ENCODE results near the gene FZR1. TPM values are rescaled to one million over a fixed set of nuclear protein-coding genes. Genes with fewer than 3 reads are reported as not detected.

The FZR1 gene
- total and polyA plus RNA-seq, 2 experiments from 2014 or later: 16.1 to 39.2 TPM

DNA sequence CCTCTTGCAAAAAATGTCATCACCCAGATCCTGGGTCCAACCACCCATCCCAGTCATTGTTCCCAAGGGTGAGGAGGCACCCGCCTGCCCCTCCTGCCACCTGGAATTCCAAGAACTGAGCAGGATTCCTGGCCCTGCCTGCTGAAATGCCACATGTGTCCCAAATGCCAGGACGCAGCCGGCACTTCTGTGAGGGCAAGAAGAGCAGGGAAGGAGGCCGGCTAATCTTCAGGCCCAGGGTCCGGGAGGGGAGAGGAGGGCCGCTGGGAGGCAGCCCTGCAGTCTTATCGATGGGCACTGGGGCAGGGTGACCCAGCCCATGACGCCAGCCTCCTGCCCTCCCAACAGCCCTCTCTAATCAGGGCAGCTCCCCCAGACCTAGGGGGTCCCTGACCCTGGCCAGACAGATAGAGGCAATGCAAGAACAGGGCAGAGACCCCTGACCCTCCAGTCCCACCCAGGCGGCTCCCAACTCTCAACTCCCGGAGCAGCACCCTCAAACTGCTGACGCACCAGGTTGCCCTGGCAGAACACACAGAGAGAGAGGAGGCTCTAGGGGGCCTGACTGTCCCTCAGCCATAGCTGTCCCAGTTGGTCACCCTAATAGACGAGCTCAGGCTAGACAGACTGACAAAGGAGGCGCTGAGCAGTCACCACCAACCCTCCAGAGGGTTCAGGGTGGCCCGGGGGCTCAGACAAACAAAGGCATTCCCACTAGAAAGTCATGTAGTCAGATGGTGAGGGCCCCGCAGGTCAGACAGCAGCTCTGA, 49.7 kb downstream of the FZR1 start (continued):
- TF ChIP-seq, protein P1, sequence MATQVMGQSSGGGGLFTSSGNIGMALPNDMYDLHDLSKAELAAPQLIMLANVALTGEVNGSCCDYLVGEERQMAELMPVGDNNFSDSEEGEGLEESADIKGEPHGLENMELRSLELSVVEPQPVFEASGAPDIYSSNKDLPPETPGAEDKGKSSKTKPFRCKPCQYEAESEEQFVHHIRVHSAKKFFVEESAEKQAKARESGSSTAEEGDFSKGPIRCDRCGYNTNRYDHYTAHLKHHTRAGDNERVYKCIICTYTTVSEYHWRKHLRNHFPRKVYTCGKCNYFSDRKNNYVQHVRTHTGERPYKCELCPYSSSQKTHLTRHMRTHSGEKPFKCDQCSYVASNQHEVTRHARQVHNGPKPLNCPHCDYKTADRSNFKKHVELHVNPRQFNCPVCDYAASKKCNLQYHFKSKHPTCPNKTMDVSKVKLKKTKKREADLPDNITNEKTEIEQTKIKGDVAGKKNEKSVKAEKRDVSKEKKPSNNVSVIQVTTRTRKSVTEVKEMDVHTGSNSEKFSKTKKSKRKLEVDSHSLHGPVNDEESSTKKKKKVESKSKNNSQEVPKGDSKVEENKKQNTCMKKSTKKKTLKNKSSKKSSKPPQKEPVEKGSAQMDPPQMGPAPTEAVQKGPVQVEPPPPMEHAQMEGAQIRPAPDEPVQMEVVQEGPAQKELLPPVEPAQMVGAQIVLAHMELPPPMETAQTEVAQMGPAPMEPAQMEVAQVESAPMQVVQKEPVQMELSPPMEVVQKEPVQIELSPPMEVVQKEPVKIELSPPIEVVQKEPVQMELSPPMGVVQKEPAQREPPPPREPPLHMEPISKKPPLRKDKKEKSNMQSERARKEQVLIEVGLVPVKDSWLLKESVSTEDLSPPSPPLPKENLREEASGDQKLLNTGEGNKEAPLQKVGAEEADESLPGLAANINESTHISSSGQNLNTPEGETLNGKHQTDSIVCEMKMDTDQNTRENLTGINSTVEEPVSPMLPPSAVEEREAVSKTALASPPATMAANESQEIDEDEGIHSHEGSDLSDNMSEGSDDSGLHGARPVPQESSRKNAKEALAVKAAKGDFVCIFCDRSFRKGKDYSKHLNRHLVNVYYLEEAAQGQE (IDR thresholded peaks at IDR 0.05; ENCODE audit: unreplicated experiment): no peak
- TF ChIP-seq EZH2 (IDR thresholded peaks at IDR 0.05; ENCODE audit: low read depth, unreplicated experiment) (no peak), JUNB (IDR thresholded peaks at IDR 0.05; ENCODE audit: unreplicated experiment) (no peak), STAT1 (IDR thresholded peaks at IDR 0.05; ENCODE audit: unreplicated experiment) (no peak), NANOG (IDR thresholded peaks at IDR 0.05; ENCODE audit: borderline replicate concordance) (no peak)
- TF ChIP-seq, protein P2, sequence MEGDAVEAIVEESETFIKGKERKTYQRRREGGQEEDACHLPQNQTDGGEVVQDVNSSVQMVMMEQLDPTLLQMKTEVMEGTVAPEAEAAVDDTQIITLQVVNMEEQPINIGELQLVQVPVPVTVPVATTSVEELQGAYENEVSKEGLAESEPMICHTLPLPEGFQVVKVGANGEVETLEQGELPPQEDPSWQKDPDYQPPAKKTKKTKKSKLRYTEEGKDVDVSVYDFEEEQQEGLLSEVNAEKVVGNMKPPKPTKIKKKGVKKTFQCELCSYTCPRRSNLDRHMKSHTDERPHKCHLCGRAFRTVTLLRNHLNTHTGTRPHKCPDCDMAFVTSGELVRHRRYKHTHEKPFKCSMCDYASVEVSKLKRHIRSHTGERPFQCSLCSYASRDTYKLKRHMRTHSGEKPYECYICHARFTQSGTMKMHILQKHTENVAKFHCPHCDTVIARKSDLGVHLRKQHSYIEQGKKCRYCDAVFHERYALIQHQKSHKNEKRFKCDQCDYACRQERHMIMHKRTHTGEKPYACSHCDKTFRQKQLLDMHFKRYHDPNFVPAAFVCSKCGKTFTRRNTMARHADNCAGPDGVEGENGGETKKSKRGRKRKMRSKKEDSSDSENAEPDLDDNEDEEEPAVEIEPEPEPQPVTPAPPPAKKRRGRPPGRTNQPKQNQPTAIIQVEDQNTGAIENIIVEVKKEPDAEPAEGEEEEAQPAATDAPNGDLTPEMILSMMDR (conservative IDR thresholded peaks at IDR 0.05; ENCODE audit: low read depth in 2 of 2): no peak

DNA sequence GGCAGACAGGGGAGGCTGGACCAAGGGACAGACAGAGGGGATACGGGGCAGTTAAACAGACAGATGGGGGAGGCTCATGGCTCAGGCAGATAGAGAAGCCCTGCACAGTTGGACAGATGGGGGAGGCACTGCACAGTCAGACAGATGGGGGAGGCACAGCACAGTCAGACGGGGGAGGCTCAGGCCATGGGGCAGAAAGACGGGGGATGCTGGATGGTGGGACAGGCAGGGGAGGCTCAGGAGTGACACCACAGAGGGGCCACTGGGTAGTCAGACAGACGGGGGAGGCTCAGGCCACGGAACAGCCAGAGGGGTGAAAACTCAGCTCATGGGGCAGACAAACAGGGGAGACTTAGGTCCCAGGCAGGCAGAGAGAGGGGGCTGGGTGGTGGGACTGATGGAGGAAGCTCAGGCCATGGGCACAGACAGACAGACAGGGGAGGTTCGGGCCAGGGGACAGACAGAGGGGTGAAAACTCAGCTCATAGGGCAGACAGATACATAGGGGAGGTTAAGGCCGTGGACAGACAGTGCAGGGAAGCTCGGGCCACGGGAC, 50.4 kb downstream of the FZR1 start:
- Histone ChIP-seq H3K27me3 (ENCODE audit: insufficient read depth) (peaks cover 10% of the 10 kb centered on the region; the same call in 1 of the 2 replicates), H2AFZ (no peak overlapping the region), H4K20me1 (replicated peaks; ENCODE audit: insufficient read depth) (peaks cover 6% of the 10 kb centered on the region; the same call in 1 of the 2 replicates), H3K27ac (ENCODE audit: low read depth) (no peak overlapping the region), H3K4me1 (ENCODE audit: insufficient read depth) (no peaks in the 10 kb centered on the region; the same call in 1 of the 2 replicates), H3K9me2 (ENCODE audit: insufficient read depth) (no peaks in the 10 kb centered on the region), H3F3A (replicated peaks; ENCODE audit: low read depth) (no peaks in the 10 kb centered on the region), H3K36me3 (ENCODE audit: insufficient read depth) (no peaks in the 10 kb centered on the region), H3K4me2 (peak overlapping the region; percentile 86), H3K79me2 (replicated peaks; ENCODE audit: insufficient read depth) (peaks cover 18% of the 10 kb centered on the region), H3K4me3 (peak overlapping the region; percentile 85)
- Mint-ChIP-seq H3K27me3 (ENCODE audit: insufficient read depth, low read depth, poor library complexity) (peaks cover 18% of the 10 kb centered on the region), H3K27ac (no peak overlapping the region; the same call in 1 of the 2 replicates), H3K4me3 (peak overlapping the region; percentile 85), H3K9me3 (no peaks in the 10 kb centered on the region), H3K4me1 (peaks cover 7% of the 10 kb centered on the region), H3K36me3 (ENCODE audit: low read depth) (no peaks in the 10 kb centered on the region; the same call in 2 of the 3 replicates)
- DNase-seq (ENCODE audit: low spot score): no peak
- no peak for ATAC-seq
- TF ChIP-seq POLR2AphosphoS5 (IDR thresholded peaks at IDR 0.05; ENCODE audit: low read depth) (no peak), ZNF331 (CRISPR knock-in tag; IDR thresholded peaks at IDR 0.05; ENCODE audit: low read depth) (no peak), ZNF114 (CRISPR knock-in tag; IDR thresholded peaks at IDR 0.05) (no peak), NANOG (IDR thresholded peaks at IDR 0.05; ENCODE audit: borderline replicate concordance) (no peak), STAT1 (IDR thresholded peaks at IDR 0.05; ENCODE audit: unreplicated experiment) (no peak), JUNB (IDR thresholded peaks at IDR 0.05; ENCODE audit: unreplicated experiment) (no peak)
- TF ChIP-seq, protein P3, sequence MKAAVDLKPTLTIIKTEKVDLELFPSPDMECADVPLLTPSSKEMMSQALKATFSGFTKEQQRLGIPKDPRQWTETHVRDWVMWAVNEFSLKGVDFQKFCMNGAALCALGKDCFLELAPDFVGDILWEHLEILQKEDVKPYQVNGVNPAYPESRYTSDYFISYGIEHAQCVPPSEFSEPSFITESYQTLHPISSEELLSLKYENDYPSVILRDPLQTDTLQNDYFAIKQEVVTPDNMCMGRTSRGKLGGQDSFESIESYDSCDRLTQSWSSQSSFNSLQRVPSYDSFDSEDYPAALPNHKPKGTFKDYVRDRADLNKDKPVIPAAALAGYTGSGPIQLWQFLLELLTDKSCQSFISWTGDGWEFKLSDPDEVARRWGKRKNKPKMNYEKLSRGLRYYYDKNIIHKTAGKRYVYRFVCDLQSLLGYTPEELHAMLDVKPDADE (IDR thresholded peaks at IDR 0.05): no peak
- TF ChIP-seq, protein P4, sequence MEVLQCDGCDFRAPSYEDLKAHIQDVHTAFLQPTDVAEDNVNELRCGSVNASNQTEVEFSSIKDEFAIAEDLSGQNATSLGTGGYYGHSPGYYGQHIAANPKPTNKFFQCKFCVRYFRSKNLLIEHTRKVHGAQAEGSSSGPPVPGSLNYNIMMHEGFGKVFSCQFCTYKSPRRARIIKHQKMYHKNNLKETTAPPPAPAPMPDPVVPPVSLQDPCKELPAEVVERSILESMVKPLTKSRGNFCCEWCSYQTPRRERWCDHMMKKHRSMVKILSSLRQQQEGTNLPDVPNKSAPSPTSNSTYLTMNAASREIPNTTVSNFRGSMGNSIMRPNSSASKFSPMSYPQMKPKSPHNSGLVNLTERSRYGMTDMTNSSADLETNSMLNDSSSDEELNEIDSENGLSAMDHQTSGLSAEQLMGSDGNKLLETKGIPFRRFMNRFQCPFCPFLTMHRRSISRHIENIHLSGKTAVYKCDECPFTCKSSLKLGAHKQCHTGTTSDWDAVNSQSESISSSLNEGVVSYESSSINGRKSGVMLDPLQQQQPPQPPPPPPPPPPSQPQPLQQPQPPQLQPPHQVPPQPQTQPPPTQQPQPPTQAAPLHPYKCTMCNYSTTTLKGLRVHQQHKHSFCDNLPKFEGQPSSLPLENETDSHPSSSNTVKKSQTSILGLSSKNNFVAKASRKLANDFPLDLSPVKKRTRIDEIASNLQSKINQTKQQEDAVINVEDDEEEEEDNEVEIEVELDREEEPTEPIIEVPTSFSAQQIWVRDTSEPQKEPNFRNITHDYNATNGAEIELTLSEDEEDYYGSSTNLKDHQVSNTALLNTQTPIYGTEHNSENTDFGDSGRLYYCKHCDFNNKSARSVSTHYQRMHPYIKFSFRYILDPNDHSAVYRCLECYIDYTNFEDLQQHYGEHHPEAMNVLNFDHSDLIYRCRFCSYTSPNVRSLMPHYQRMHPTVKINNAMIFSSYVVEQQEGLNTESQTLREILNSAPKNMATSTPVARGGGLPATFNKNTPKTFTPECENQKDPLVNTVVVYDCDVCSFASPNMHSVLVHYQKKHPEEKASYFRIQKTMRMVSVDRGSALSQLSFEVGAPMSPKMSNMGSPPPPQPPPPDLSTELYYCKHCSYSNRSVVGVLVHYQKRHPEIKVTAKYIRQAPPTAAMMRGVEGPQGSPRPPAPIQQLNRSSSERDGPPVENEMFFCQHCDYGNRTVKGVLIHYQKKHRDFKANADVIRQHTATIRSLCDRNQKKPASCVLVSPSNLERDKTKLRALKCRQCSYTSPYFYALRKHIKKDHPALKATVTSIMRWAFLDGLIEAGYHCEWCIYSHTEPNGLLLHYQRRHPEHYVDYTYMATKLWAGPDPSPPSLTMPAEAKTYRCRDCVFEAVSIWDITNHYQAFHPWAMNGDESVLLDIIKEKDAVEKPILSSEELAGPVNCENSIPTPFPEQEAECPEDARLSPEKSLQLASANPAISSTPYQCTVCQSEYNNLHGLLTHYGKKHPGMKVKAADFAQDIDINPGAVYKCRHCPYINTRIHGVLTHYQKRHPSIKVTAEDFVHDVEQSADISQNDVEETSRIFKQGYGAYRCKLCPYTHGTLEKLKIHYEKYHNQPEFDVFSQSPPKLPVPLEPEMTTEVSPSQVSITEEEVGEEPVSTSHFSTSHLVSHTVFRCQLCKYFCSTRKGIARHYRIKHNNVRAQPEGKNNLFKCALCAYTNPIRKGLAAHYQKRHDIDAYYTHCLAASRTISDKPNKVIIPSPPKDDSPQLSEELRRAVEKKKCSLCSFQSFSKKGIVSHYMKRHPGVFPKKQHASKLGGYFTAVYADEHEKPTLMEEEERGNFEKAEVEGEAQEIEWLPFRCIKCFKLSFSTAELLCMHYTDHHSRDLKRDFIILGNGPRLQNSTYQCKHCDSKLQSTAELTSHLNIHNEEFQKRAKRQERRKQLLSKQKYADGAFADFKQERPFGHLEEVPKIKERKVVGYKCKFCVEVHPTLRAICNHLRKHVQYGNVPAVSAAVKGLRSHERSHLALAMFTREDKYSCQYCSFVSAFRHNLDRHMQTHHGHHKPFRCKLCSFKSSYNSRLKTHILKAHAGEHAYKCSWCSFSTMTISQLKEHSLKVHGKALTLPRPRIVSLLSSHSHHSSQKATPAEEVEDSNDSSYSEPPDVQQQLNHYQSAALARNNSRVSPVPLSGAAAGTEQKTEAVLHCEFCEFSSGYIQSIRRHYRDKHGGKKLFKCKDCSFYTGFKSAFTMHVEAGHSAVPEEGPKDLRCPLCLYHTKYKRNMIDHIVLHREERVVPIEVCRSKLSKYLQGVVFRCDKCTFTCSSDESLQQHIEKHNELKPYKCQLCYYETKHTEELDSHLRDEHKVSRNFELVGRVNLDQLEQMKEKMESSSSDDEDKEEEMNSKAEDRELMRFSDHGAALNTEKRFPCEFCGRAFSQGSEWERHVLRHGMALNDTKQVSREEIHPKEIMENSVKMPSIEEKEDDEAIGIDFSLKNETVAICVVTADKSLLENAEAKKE (CRISPR knock-in tag; IDR thresholded peaks at IDR 0.05): no peak
